HUES64 (cell line): Measurements from ENCODE around the gene USP51. TPM values are rescaled to one million over a fixed set of nuclear protein-coding genes. Genes with fewer than 3 reads are reported as not detected.
"Not testable (repeated sequence)": the region's sequence is repeated elsewhere in the genome, so short reads cannot be mapped to it uniquely, and the experiment has no call there.

Experiments used
- H3K27ac ChIP-seq: 2 replicates; pipeline ENCODE4 v1.7.0; 2013; ENCODE audit warnings: low read depth, low read length, inconsistent platforms
- H3K27me3 ChIP-seq: 2 replicates; pipeline ENCODE4 v1.6.1; 2013; ENCODE audit warnings: mild to moderate bottlenecking, low read length; ENCODE audit not compliant: insufficient read depth
- H3K36me3 ChIP-seq: 2 replicates; pipeline ENCODE4 v1.6.1; 2013; ENCODE audit warnings: mild to moderate bottlenecking, low read length; ENCODE audit not compliant: insufficient read depth
- H3K4me1 ChIP-seq: 2 replicates; pipeline ENCODE4 v1.6.1; 2013; ENCODE audit warnings: mild to moderate bottlenecking, low read length, moderate library complexity; ENCODE audit not compliant: insufficient read depth
- H3K4me3 ChIP-seq: 2 replicates; pipeline ENCODE4 v1.5.1; 2013; ENCODE audit warnings: mild to moderate bottlenecking, low read length, moderate library complexity
- H3K9ac ChIP-seq: 2 replicates; pipeline ENCODE4 v1.6.1; 2013; ENCODE audit warnings: mild to moderate bottlenecking, low read depth, low read length
- H3K9me3 ChIP-seq: 2 replicates; pipeline ENCODE4 v1.6.1; 2013; ENCODE audit warnings: low read depth, low read length; ENCODE audit not compliant: insufficient read depth
- WGBS: fragments of 150-250, 120-280 bp; methylation state at CpG from one replicate; pipeline ENCODE4 v1.1.7; 2013; ENCODE audit warnings: missing lambda C conversion rate; 5-methylcytosine and 5-hydroxymethylcytosine counted together
- polyA plus RNA-seq, 2 experiments: library from polyadenylated mRNA; stranded (reverse); fragments of 50-300 nt; gene quantifications; one replicate each; pipeline ENCODE4 v1.2.3, GENCODE V29; 2013

Gene USP51
- 4.5 TPM for polyA plus RNA-seq (2013, experiment 1 of 2)
- polyA plus RNA-seq (2013, experiment 2 of 2): 5.5 TPM

GRCh38 chrX:55489314-55490009, at the start of gene USP51:
Gene USP51, minus strand, starts transcription at chrX:55489848. Its CDS starts 909 bp downstream, at chrX:55488939.
- Histone ChIP-seq H3K36me3 (peaks cover 11% of the 10 kb centered on the region; the same call in 1 of the 2 replicates), H3K27ac (peak within 1 kb of the TSS; percentile 88), H3K4me1 (peaks cover 9% of the 10 kb centered on the region; the same call in 1 of the 2 replicates), H3K9ac (peak within 1 kb of the TSS; percentile 75), H3K27me3 (no peaks in the 10 kb centered on the region), H3K4me3 (peak within 1 kb of the TSS; percentile 72), H3K9me3 (no peaks in the 10 kb centered on the region)
- under 1% methylated on average over 34 of the region's 34 CpGs for WGBS

- Histone ChIP-seq H3K27ac (no peak overlapping the region), H3K4me1 (no peaks in the 10 kb centered on the region), H3K9me3 (no peaks in the 10 kb centered on the region), H3K27me3 (no peaks in the 10 kb centered on the region), H3K36me3 (no peaks in the 10 kb centered on the region), H3K9ac (no peak overlapping the region), H3K4me3 (no peak overlapping the region)
- 76% methylated on average over 3 of the region's 3 CpGs for WGBS
Observed at GRCh38 chrX:55524487-55524886, 34.8 kb upstream of the USP51 start.

GRCh38 chrX:55523356-55523755, 33.7 kb upstream of the USP51 start:
- H3K27me3 ChIP-seq: no peaks in the 10 kb centered on the region
- 71% methylated on average over 1 of the region's 1 CpG for WGBS
- H3K36me3 ChIP-seq: no peaks in the 10 kb centered on the region
- no peaks in the 10 kb centered on the region for H3K9me3 ChIP-seq
- H3K4me1 ChIP-seq: no peaks in the 10 kb centered on the region
- no peak overlapping the region for H3K4me3 ChIP-seq
- no peak overlapping the region for H3K27ac ChIP-seq
- H3K9ac ChIP-seq: no peak overlapping the region

GRCh38 chrX:55522596-55523276, 33.1 kb upstream of the USP51 start:
- Histone ChIP-seq H3K4me3 (no peak overlapping the region), H3K27ac (no peak overlapping the region), H3K27me3 (no peaks in the 10 kb centered on the region), H3K9me3 (no peaks in the 10 kb centered on the region), H3K4me1 (no peaks in the 10 kb centered on the region), H3K36me3 (no peaks in the 10 kb centered on the region), H3K9ac (no peak overlapping the region)
- 77% methylated on average over 16 of the region's 17 CpGs for WGBS

GRCh38 chrX:55521687-55522086, 32.0 kb upstream of the USP51 start:
- Histone ChIP-seq H3K9me3 (no peaks in the 10 kb centered on the region), H3K4me3 (no peak overlapping the region), H3K27ac (no peak overlapping the region), H3K27me3 (no peaks in the 10 kb centered on the region), H3K4me1 (no peaks in the 10 kb centered on the region), H3K9ac (no peak overlapping the region), H3K36me3 (no peaks in the 10 kb centered on the region)
- 94% methylated on average over 3 of the region's 3 CpGs for WGBS

GRCh38 chrX:55516794-55517481, 27.3 kb upstream of the USP51 start:
- H3K4me1 ChIP-seq, H3K4me3 ChIP-seq, H3K36me3 ChIP-seq, H3K9ac ChIP-seq, H3K9me3 ChIP-seq, H3K27ac ChIP-seq, H3K27me3 ChIP-seq: not testable (repeated sequence)
- WGBS: no CpG with 5 or more reads among the region's 10 CpGs

GRCh38 chrX:55513045-55513737, 23.5 kb upstream of the USP51 start:
- WGBS: no CpG with 5 or more reads among the region's 6 CpGs
- H3K27ac ChIP-seq, H3K36me3 ChIP-seq, H3K9me3 ChIP-seq, H3K9ac ChIP-seq, H3K27me3 ChIP-seq, H3K4me3 ChIP-seq, H3K4me1 ChIP-seq: not testable (repeated sequence)

- not testable (repeated sequence) for H3K27me3 ChIP-seq, H3K36me3 ChIP-seq, H3K9me3 ChIP-seq, H3K4me1 ChIP-seq, H3K4me3 ChIP-seq, H3K27ac ChIP-seq, H3K9ac ChIP-seq
- WGBS: no CpG with 5 or more reads among the region's 10 CpGs
Observed at GRCh38 chrX:55508410-55509152, 18.9 kb upstream of the USP51 start.

GRCh38 chrX:55507699-55508098, 18.1 kb upstream of the USP51 start:
- WGBS: no CpG with 5 or more reads among the region's 5 CpGs

GRCh38 chrX:55507010-55507409, 17.4 kb upstream of the USP51 start:
- not testable (repeated sequence) for H3K27ac ChIP-seq, H3K4me1 ChIP-seq, H3K4me3 ChIP-seq, H3K36me3 ChIP-seq, H3K9me3 ChIP-seq, H3K27me3 ChIP-seq, H3K9ac ChIP-seq
- WGBS: no CpG with 5 or more reads among the region's 5 CpGs

More at GRCh38 chrX:55507699-55508098, 18.1 kb upstream of the USP51 start:
- H3K9ac ChIP-seq, H3K9me3 ChIP-seq, H3K4me1 ChIP-seq, H3K27ac ChIP-seq, H3K27me3 ChIP-seq, H3K4me3 ChIP-seq, H3K36me3 ChIP-seq: not testable (repeated sequence)
